AG10803 (cell line): ENCODE data around the gene FUT8.
"Not testable (repeated sequence)": the region's sequence is repeated elsewhere in the genome, so short reads cannot be mapped to it uniquely, and the experiment has no call there.

Source experiments
- DNase-seq: peaks from one replicate; pipeline ENCODE4 v3.0.0; 2010; ENCODE audit warnings: low read depth
- H3K4me3 ChIP-seq: 2 replicates; pipeline ENCODE4 v1.5.1; 2011; ENCODE audit warnings: mild to moderate bottlenecking, low read length, control low read depth
- CTCF ChIP-seq: conservative IDR thresholded peaks from 2 replicates; pipeline ENCODE4 v1.5.1; 2011; ENCODE audit warnings: mild to moderate bottlenecking, low read length, control low read depth, inconsistent platforms

Gene FUT8

GRCh38 chr14:65661865-65662264, 249.3 kb downstream of the FUT8 start:
- H3K4me3 ChIP-seq, result no peak overlapping the region
- DNase-seq, result no peak
- TF ChIP-seq CTCF, result no peak

- TF ChIP-seq CTCF, result no peak
- H3K4me3 ChIP-seq, result no peak overlapping the region
- no peak for DNase-seq
Measured at GRCh38 chr14:65664436-65664835, 251.9 kb downstream of the FUT8 start.

GRCh38 chr14:65676361-65677014, 264.0 kb downstream of the FUT8 start:
- no peak for TF ChIP-seq CTCF
- no peak for DNase-seq
- H3K4me3 ChIP-seq, result no peak overlapping the region

- no peak for TF ChIP-seq CTCF
- no peak for DNase-seq
- no peak overlapping the region for H3K4me3 ChIP-seq
Measured at GRCh38 chr14:65685572-65685971, 273.0 kb downstream of the FUT8 start.

GRCh38 chr14:65686761-65687160, 274.2 kb downstream of the FUT8 start:
- no peak overlapping the region for H3K4me3 ChIP-seq
- TF ChIP-seq CTCF, result no peak
- no peak for DNase-seq

- H3K4me3 ChIP-seq, result no peak overlapping the region
- TF ChIP-seq CTCF, result no peak
- no peak for DNase-seq
Measured at GRCh38 chr14:65689070-65689469, 276.5 kb downstream of the FUT8 start.

GRCh38 chr14:65692566-65692965, 280.0 kb downstream of the FUT8 start:
- not testable (repeated sequence) for H3K4me3 ChIP-seq, DNase-seq

- no peak overlapping the region for H3K4me3 ChIP-seq
- DNase-seq, result peak; percentile 21
- TF ChIP-seq CTCF, result no peak
Measured at GRCh38 chr14:65696801-65697200, 284.3 kb downstream of the FUT8 start.
